Testis (tissue), 2 donors: ENCODE data around the gene ADM5.

Experiments used
- POLR2A ChIP-seq: fragments of 450-650 bp; IDR thresholded peaks from one replicate; pipeline ENCODE4 v1.6.1; 2017; ENCODE audit warnings: antibody characterized with exemption, mild to moderate bottlenecking, moderate library complexity
- TF ChIP-seq, protein P1 (sequence below), 3 experiments: fragments of 450-650 bp in 2 of 3; fragments of 200-600 bp in 1 of 3; sonication (generic) in 1 of 3; IDR thresholded peaks; one replicate each; pipeline ENCODE4 v1.5.1; 2016 to 2019; ENCODE audit warnings: antibody characterized with exemption in 3 of 3, mild to moderate bottlenecking in 2 of 3, moderate library complexity in 1 of 3

DNA sequence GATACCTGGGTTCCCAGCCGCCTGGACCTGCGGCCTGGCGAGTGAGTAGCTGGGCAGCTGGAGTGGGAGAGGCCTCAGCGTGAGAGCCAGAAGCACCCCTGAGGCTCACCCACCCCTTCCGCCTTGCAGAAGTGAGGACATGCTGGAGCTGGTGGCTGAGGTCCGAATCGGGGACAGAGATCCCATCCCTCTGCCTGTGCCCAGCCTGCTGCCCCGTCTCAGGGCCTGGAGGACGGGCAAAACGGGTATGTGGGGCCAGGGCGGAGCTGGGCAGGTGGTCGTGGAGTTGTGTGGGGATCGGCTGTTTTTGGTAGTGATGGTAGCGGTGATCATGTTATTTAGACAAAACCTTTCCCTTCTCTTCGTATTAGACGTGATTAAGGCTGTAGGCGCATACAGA, 42.8 kb upstream of the ADM5 start:
- TF ChIP-seq, protein P1, sequence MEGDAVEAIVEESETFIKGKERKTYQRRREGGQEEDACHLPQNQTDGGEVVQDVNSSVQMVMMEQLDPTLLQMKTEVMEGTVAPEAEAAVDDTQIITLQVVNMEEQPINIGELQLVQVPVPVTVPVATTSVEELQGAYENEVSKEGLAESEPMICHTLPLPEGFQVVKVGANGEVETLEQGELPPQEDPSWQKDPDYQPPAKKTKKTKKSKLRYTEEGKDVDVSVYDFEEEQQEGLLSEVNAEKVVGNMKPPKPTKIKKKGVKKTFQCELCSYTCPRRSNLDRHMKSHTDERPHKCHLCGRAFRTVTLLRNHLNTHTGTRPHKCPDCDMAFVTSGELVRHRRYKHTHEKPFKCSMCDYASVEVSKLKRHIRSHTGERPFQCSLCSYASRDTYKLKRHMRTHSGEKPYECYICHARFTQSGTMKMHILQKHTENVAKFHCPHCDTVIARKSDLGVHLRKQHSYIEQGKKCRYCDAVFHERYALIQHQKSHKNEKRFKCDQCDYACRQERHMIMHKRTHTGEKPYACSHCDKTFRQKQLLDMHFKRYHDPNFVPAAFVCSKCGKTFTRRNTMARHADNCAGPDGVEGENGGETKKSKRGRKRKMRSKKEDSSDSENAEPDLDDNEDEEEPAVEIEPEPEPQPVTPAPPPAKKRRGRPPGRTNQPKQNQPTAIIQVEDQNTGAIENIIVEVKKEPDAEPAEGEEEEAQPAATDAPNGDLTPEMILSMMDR (IDR thresholded peaks at IDR 0.05) = no peak
- TF ChIP-seq POLR2A = no peak
